HG03064 (cell line): ENCODE results near the gene SLC23A2.
"Not testable (repeated sequence)": the region's sequence is repeated elsewhere in the genome, so short reads cannot be mapped to it uniquely, and the experiment has no call there.

Experiments used
- ATAC-seq: cut with Tn5 transposase; IDR thresholded peaks from one replicate; pipeline ENCODE4 v1.9.1; 2021; ENCODE audit warnings: low read depth; ENCODE audit not compliant: unreplicated experiment

Gene SLC23A2

GRCh38 chr20:4885877-4886276, 115.4 kb downstream of the SLC23A2 start:
- ATAC-seq: no peak

- no peak for ATAC-seq
Measured at GRCh38 chr20:4883546-4883945, 117.8 kb downstream of the SLC23A2 start.

GRCh38 chr20:4883051-4883450, 118.3 kb downstream of the SLC23A2 start:
- no peak for ATAC-seq

- no peak for ATAC-seq
Measured at GRCh38 chr20:4881006-4881730, 120.1 kb downstream of the SLC23A2 start.

GRCh38 chr20:4880051-4880450, 121.3 kb downstream of the SLC23A2 start:
- ATAC-seq: no peak

- not testable (repeated sequence) for ATAC-seq
Measured at GRCh38 chr20:4878099-4878498, 123.2 kb downstream of the SLC23A2 start.

GRCh38 chr20:4876731-4877130, 124.6 kb downstream of the SLC23A2 start:
- no peak for ATAC-seq

- ATAC-seq: no peak
Measured at GRCh38 chr20:4876301-4876700, 125.0 kb downstream of the SLC23A2 start.

GRCh38 chr20:4875578-4876067, 125.7 kb downstream of the SLC23A2 start:
- ATAC-seq: no peak

- ATAC-seq: no peak
Measured at GRCh38 chr20:4873396-4873795, 127.9 kb downstream of the SLC23A2 start.

- ATAC-seq: no peak
Measured at GRCh38 chr20:4871486-4871885, 129.8 kb downstream of the SLC23A2 start.

GRCh38 chr20:4870906-4871305, 130.4 kb downstream of the SLC23A2 start:
- no peak for ATAC-seq

- ATAC-seq: no peak
Measured at GRCh38 chr20:4869290-4870193, 131.8 kb downstream of the SLC23A2 start.

GRCh38 chr20:4867051-4867450, 134.3 kb downstream of the SLC23A2 start:
- no peak for ATAC-seq

- ATAC-seq: no peak
Measured at GRCh38 chr20:4866429-4866828, 134.9 kb downstream of the SLC23A2 start.

- no peak for ATAC-seq
Measured at GRCh38 chr20:4864311-4864752, 137.0 kb downstream of the SLC23A2 start.

GRCh38 chr20:4862661-4863060, 138.6 kb downstream of the SLC23A2 start:
- no peak for ATAC-seq

GRCh38 chr20:4861961-4862360, 139.3 kb downstream of the SLC23A2 start:
- no peak for ATAC-seq

GRCh38 chr20:4858000-4858399, 143.3 kb downstream of the SLC23A2 start:
- ATAC-seq: no peak

- ATAC-seq: no peak
Measured at GRCh38 chr20:4856022-4856755, 145.1 kb downstream of the SLC23A2 start.

- no peak for ATAC-seq
Measured at GRCh38 chr20:4855555-4855954, 145.8 kb downstream of the SLC23A2 start.
